ENCODE measurements around the gene APRT. TPM values are rescaled to one million over a fixed set of nuclear protein-coding genes. Genes with fewer than 3 reads are reported as not detected.
A peak's percentile ranks its signal among the peaks of the same experiment; 100 is the strongest.

The APRT gene
- total and polyA plus RNA-seq, 9 of the 15 experiments (the other 6 are each of a cell fraction or from before 2014, with no cell fraction given) = 41.7 to 409 (median 146) TPM

GRCh38 chr16:88785106-88785924 is 26.4 kb downstream of the APRT start, which contains the start of gene PIEZO1 (continued):
- peak; percentile 90; the same call in 1 of the 2 replicates for TF ChIP-seq ZBTB49 (CRISPR knock-in tag; IDR thresholded peaks at IDR 0.05; ENCODE audit: borderline replicate concordance)
- no peak for TF ChIP-seq BMI1 (IDR thresholded peaks at IDR 0.05; ENCODE audit: low read length)
- no peak for TF ChIP-seq PYGO2 (tag; IDR thresholded peaks at IDR 0.05)
- peak; percentile 61 for TF ChIP-seq RBM22 (IDR thresholded peaks at IDR 0.05; ENCODE audit: low read depth, low read length, poor library complexity, severe bottlenecking)
- TF ChIP-seq XRCC3 (IDR thresholded peaks at IDR 0.05) = no peak
- peak; percentile 89 for TF ChIP-seq TGIF2 (CRISPR knock-in tag; IDR thresholded peaks at IDR 0.05)
- no peak for TF ChIP-seq TAF7 (tag; IDR thresholded peaks at IDR 0.05)
- TF ChIP-seq NFIC (IDR thresholded peaks at IDR 0.05) = peak; percentile 68
- peak; percentile 95 for TF ChIP-seq NR3C1 (CRISPR knock-in tag; IDR thresholded peaks at IDR 0.05)
- TF ChIP-seq ZBTB33 (CRISPR knock-in tag; IDR thresholded peaks at IDR 0.05) = peak; percentile 97
- peak; percentile 72; the same call in 1 of the 2 replicates for TF ChIP-seq E2F5 (CRISPR knock-in tag; IDR thresholded peaks at IDR 0.05)
- TF ChIP-seq TEAD1 (CRISPR knock-in tag; IDR thresholded peaks at IDR 0.05) = peak in 1 of 2 experiments; percentile 87; a peak in 1 of 4 replicates
- no peak for TF ChIP-seq SETDB1 (IDR thresholded peaks at IDR 0.05; ENCODE audit: low read length)
- TF ChIP-seq ZNF551 (CRISPR knock-in tag; IDR thresholded peaks at IDR 0.05) = no peak
- TF ChIP-seq ZBTB1 (CRISPR knock-in tag; IDR thresholded peaks at IDR 0.05; ENCODE audit: borderline replicate concordance, low read depth) = peak; percentile 79; the same call in 1 of the 2 replicates
- TF ChIP-seq NFE2 (IDR thresholded peaks at IDR 0.05; ENCODE audit: low read depth) = no peak
- no peak for TF ChIP-seq SNAPC5 (CRISPR knock-in tag; IDR thresholded peaks at IDR 0.05)
- peak; percentile 33; the same call in 1 of the 2 replicates for TF ChIP-seq ZBTB9 (CRISPR knock-in tag; IDR thresholded peaks at IDR 0.05)
- TF ChIP-seq MNT (conservative IDR thresholded peaks at IDR 0.05) = peak; percentile 65 to 84
